ENCODE results near the gene UBXN4. TPM values are rescaled to one million over a fixed set of nuclear protein-coding genes. Genes with fewer than 3 reads are reported as not detected.
A peak's percentile ranks its signal among the peaks of the same experiment; 100 is the strongest.

UBXN4 gene
- total and polyA plus RNA-seq, 2 of the 13 experiments (the other 11 are each of a cell fraction or from before 2014, with no cell fraction given), result 74.2 to 104 TPM

- no peak for TF ChIP-seq BRF2 (CRISPR knock-in tag; IDR thresholded peaks at IDR 0.05)
- TF ChIP-seq HIC2 (CRISPR knock-in tag; IDR thresholded peaks at IDR 0.05; ENCODE audit: low read depth), result no peak
- no peak for TF ChIP-seq PPARG (CRISPR knock-in tag; conservative IDR thresholded peaks at IDR 0.05)
- TF ChIP-seq AGO2 (optimal IDR thresholded peaks at IDR 0.05; ENCODE audit: low read depth, low read length), result peak; percentile 71
- peak; percentile 94; the same call in 1 of the 2 replicates for TF ChIP-seq KAT7 (CRISPR knock-in tag; IDR thresholded peaks at IDR 0.05; ENCODE audit: borderline replicate concordance)
- TF ChIP-seq NR0B2 (CRISPR knock-in tag; IDR thresholded peaks at IDR 0.05), result peak; percentile 17; the same call in 1 of the 2 replicates
- TF ChIP-seq ZFP90 (CRISPR knock-in tag; IDR thresholded peaks at IDR 0.05; ENCODE audit: borderline replicate concordance), result no peak
- TF ChIP-seq BORCS8-MEF2B (CRISPR knock-in tag; IDR thresholded peaks at IDR 0.05), result no peak
- no peak for TF ChIP-seq ZNF17 (CRISPR knock-in tag; IDR thresholded peaks at IDR 0.05)
- no peak for TF ChIP-seq MTA1 (CRISPR knock-in tag; IDR thresholded peaks at IDR 0.05; ENCODE audit: borderline replicate concordance)
- 0 out of 2 replicates have a peak, but pooled peaks have one; percentile 21 for TF ChIP-seq ZNF564 (CRISPR knock-in tag; IDR thresholded peaks at IDR 0.05)
- TF ChIP-seq ZC3H4 (CRISPR knock-in tag; IDR thresholded peaks at IDR 0.05; ENCODE audit: borderline replicate concordance), result peak; percentile 85; the same call in 1 of the 2 replicates
- TF ChIP-seq CEBPB (IDR thresholded peaks at IDR 0.05; ENCODE audit: borderline replicate concordance, low read depth, low read length), result 0 out of 2 replicates have a peak, but pooled peaks have one; percentile 12
- TF ChIP-seq ZNF609 (CRISPR knock-in tag; IDR thresholded peaks at IDR 0.05; ENCODE audit: borderline replicate concordance), result 0 out of 2 replicates have a peak, but pooled peaks have one; percentile 21
- 0 out of 2 replicates have a peak, but pooled peaks have one; percentile 29 for TF ChIP-seq ZBTB2 (CRISPR knock-in tag; IDR thresholded peaks at IDR 0.05; ENCODE audit: low read depth)
- TF ChIP-seq SOX5 (CRISPR knock-in tag; IDR thresholded peaks at IDR 0.05; ENCODE audit: borderline replicate concordance), result no peak
- no peak for TF ChIP-seq PHF20 (CRISPR knock-in tag; IDR thresholded peaks at IDR 0.05)
- TF ChIP-seq POLR2AphosphoS5 (IDR thresholded peaks at IDR 0.05; ENCODE audit: low read depth, low read length), result peak; percentile 53; the same call in 1 of the 2 replicates
- no peak for TF ChIP-seq PCBP1 (IDR thresholded peaks at IDR 0.05; ENCODE audit: borderline replicate concordance, low read depth, low read length)
- TF ChIP-seq ZNF350 (CRISPR knock-in tag; IDR thresholded peaks at IDR 0.05; ENCODE audit: borderline replicate concordance, low read depth), result no peak
Measured at GRCh38 chr2:135742325-135742757, 686 bp downstream of the UBXN4 start (continued).

Data from HepG2 (cell line).